Caki2 (cell line): Measurements from ENCODE around the gene POC1A. TPM values are rescaled to one million over a fixed set of nuclear protein-coding genes. Genes with fewer than 3 reads are reported as not detected.

Experiments
- DNase-seq: peaks from one replicate; pipeline ENCODE4 v3.0.0-alpha.2; 2015; ENCODE audit warnings: low read depth
- in situ Hi-C: cut with HindIII; loops from 2 replicates; pipeline ENCODE4 v1.10.0; 2016; ENCODE audit warnings: low sequenced_read_pairs, low pct_unique_long_range_greater_than_20kb, mixed read lengths
- total RNA-seq: library from RNA; depleted of rRNA; stranded (reverse); fragments of >200 nt; shearing (Covaris generic); gene quantifications from 2 replicates; pipeline ENCODE4 v1.2.3, GENCODE V29; 2014; ENCODE audit warnings: low replicate concordance; rRNA removed

Gene POC1A
- total RNA-seq = 20.8 and 32.1 TPM in 2 replicates

- DNase-seq = peak; percentile 94
- in situ Hi-C loops = no loop called here
Observed at GRCh38 chr3:52154135-52155094, at the start of gene POC1A. POC1A (minus strand) TSS chr3:52154423; CDS start chr3:52154372, 51 bp downstream.

GRCh38 chr3:52203701-52204100 is 49.5 kb upstream of the POC1A start:
- in situ Hi-C loops = no loop called here
- DNase-seq = no peak

DNA sequence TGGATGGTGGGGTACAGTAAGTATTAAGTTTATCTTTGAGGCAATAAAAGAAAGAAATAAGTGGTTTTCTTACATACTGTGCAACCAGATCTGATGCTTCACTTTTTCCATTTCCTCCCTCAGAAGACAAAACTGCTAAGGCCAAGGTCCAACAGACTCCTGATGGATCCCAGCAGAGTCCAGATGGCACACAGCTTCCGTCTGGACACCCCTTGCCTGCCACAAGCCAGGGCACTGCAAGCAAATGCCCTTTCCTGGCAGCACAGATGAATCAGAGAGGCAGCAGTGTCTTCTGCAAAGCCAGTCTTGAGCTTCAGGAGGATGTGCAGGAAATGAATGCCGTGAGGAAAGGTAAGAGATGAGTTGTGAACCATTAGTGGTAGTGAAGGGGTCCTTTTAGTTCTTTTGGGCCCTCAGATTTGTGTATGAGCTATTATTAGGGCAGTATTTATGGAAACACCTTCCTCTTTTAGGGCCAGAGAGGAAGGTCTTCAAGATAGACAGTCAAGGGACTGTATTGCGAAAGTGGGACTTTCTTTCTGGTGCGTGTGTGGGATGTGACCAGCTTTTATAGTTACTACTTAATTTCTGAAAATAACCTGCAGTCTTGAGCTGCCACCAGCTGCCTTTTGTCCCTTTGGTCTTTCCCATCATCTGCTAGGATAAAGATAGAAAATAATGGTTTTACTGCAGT is 48.3 kb upstream of the POC1A start:
- DNase-seq = no peak
- in situ Hi-C loops = no loop called here

DNA sequence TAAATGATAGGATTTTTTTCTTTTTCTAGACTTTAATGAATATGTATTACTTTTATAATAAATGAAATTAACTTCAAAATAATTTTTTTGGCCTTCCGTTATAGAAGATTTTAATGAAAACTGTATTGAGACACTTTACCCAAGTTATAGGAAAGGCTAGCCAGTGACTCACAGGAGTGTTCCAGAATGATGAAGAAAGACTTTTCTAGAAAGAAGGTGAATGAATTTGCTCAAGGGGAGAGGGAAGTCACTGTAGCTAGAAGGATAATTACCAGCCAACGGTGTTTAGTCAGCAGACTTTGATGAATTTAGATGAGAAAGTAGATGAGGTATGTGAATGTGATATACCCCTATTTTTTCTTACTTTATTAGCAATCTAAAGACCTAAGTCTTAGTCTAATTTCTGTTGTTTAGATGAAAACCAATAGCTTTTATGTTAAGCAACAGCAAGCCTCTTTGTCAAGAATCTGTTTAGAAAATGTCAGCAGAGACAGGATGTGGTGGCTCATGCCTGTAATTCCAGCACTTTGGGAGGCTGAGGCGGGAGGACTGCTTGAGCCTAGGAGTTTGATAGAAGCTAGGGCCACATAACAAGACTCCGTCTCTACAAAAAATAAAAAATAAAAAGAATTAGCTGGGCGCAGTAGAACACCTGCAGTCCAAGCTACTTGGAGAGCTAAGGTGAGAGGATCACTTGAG is 46.9 kb upstream of the POC1A start:
- DNase-seq = no peak
- in situ Hi-C loops = no loop called here

DNA sequence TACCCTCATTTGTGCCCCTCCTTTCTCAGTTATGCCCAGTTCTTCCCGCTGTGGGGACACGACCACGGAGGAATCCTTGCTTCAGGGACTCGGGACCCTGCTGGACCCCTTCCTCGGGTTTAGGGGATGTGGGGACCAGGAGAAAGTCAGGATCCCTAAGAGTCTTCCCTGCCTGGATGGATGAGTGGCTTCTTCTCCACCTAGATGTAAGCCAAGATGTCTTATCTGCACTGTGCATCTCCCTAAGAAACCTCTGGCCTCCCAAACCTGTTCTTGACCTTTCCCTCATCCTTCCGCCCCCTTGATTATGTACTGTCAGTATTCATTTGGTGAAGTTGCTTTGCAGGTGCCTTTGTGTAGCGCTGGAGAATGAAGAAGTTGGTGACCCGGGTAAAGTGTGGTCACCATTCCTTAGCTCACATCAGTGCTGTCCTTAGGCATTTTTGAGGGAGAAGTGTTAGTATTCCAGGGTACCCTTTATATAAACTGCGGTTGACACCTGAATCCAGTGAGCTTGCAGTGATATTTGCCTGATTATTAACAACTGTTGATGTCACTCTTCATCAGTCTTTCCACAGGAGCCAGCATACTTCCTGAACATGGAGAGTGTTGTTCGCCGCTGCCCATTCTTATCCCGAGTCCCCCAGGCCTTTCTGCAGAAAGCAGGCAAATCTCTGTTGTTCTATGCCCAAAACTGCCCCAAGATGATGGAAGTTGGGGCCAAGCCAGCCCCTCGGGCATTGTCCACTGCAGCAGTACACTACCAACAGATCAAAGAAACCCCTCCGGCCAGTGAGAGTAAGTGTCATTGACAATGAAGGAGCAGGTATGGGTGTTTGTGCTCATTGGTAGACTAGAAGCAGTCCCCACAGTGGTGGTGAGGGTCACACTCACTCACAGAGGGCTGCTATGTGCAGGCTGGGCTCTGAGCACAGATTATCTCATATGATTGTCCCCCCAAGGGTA is 44.7 kb upstream of the POC1A start:
- DNase-seq = no peak
- in situ Hi-C loops = no loop called here

GRCh38 chr3:52197842-52198625 is 43.8 kb upstream of the POC1A start, which contains the start of gene ALAS1:
ALAS1 (plus strand) TSS chr3:52198160; CDS start chr3:52199242, 1,082 bp downstream.
- peak; percentile 87 for DNase-seq

DNA sequence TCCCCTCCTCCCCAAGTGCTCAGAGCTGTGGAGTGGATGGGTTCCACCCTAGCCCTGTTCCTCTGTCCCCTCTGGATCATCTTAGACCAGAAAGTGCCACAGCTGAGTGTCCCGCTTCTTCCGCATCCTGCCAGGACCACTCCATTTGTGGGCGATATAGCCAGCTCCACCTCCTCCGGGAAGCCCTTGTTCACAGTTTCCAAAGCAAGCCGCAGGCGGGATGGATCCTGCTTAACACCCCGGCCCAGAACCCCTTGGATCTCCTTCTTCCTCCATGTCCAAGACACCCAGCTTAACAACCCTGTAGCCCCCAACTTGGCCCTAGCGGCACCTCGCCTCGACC is 43.2 kb upstream of the POC1A start:
- in situ Hi-C loops = no loop called here
- DNase-seq = no peak

More at GRCh38 chr3:52197842-52198625, 43.8 kb upstream of the POC1A start, which contains the start of gene ALAS1:
- in situ Hi-C loops = no loop called here

- peak; percentile 2 for DNase-seq
- in situ Hi-C loops = no loop called here
Observed at GRCh38 chr3:52196977-52197376, 42.8 kb upstream of the POC1A start.

DNA sequence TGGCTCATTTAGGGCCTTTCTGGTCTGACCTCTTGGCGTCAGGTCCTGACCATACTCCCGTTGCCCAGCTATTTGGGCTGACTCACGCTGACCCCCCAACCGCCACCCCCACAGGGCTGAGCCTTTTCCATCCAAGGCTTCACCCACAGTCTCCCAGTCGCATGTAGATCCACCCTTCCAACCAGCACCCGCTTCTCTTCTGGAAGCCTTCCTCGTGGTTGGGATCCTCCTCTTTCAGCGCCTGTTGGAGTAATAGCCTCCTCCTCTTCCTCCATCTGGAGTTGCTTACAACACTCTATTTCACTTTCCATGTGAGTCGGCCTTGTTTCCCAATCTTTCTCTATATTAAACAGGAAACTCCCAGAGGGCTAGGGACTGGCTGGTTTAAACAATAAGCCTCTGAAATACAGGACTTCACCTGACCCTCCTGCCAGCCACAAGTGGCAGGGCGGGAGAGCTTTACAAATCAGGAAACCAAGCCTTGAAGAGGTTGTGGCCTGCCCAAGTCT is 41.7 kb upstream of the POC1A start:
- in situ Hi-C loops = no loop called here
- no peak for DNase-seq

DNA sequence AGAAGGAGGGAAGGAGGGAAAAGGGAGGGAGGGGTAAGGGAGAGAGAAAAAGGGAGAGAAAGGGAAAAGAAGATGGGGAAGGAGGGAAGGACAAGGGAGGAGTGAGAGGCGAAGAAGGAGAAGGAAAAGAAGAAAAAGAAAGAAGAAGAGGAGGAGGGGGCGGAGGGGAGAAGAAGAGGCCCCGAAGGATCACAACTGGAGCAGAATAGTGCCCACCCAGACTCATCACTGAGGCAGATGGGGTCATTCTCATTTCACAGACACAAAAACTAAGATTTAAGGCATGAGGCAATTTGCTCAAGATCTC is 41.0 kb upstream of the POC1A start:
- in situ Hi-C loops = no loop called here
- no peak for DNase-seq

DNA sequence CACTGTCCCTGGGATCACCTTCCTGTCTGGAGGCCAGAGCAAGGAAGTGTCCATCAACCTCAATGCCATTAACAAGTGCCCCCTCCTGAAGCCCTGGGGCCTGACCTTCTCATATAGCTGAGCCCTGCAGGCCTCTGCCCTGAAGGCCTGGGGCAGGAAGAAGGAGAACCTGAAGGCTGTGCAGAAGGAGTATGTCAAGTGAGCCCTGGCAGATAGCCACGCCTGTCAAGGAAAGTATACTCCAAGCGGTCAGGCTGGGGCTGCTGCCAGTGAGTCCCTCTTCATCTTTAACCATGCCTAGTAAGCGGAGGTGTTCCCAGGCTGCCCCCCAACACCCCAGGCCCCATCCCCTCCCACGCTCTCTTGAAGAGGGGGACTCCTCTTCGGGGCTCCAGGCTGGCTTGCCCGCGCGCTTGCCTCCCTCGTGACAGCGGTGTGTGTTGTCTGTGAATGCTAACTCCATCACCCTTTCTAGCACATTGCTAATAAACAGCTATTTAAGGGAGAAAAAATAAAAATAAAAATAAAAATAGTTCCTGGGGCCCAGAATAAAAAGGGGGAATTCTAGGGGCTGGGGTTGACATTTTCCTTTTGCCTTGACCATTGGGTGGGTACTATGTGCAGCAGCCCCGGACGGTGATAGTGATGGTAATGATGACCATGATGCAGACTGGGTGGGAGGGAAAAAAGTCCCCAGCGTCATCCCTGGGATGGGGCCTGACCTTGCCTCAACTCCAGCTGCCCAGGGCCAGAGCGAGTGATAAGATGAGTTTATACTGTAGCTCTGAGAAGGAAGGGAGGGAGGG is 40.5 kb upstream of the POC1A start:
- no peak for DNase-seq
- in situ Hi-C loops = no loop called here

DNA sequence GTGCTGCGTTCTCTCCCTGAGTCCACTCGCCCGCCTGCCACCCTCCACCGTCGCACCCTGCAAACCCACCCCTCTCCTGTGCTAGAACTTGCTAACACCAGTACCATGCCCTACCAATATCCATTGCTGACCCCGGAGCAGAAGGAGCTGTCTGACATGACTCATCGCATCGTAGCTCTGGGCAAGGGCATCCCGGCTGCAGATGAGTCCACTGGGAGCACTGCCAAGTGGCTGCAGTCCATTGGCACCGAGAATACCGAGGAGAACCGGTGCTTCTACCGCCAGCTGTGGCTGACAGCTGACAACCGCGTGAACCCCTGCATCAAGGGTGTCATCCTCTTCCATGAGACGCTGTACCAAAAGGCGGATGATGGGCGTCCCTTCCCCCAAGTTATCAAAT is 38.8 kb upstream of the POC1A start:
- no peak for DNase-seq
- in situ Hi-C loops = no loop called here

DNA sequence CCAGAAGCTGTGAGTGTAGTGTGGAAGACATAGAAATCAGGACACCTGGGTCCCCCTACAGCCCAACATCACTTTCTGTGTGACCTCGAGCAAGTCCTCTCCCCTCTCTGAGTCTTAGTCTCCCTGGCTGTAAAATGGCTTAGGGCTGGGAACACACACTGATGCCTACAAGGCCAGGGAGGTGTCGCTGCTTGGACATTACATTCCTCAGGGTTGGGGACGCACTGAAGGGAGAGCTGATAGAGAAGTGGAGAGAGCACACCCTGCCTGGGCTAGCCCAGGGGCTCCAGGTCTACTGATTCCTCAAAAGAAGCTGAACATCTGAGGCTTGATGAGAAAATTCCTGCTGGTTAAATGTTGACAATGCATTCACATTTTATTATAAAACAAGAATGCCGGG is 37.4 kb upstream of the POC1A start:
- in situ Hi-C loops = no loop called here
- DNase-seq = no peak

DNA sequence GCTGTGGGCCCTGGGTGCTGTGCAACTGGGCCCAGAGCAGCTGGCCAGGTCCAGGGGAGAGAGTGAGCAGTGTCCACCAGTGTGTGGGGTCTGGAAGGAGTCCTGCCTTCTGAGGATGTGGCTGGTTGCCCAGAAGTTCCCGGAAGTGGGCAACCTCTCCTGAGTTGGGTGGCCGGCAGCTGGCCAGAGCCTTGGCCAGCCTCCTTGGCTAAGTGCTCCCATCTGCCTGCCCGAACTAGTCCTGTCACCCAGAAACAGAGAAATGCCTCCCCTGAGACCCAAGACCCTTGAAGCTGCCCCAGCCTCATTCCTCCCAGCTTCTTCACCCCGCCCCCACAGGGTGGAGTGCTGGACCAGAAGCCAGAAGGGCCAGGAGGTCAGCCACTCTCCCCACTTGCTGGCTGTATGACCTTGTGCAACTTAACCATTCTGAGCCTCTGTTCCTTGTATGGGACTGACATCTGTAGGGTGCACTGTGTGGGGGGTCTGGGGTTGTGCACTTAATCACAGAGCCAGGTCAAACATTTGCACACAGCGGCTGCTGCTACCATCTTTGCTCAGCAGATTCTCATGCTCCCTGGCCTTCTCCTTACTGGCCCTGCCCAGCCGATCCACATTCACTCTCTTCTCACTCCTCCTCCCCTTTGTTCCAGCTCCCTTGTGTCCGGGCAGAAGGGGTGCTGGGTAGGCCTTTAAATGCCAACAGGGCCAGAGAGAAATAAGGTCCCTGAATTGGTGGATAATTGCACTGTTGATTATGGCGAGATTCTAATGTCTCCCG is 36.3 kb upstream of the POC1A start:
- in situ Hi-C loops = no loop called here
- no peak for DNase-seq

DNA sequence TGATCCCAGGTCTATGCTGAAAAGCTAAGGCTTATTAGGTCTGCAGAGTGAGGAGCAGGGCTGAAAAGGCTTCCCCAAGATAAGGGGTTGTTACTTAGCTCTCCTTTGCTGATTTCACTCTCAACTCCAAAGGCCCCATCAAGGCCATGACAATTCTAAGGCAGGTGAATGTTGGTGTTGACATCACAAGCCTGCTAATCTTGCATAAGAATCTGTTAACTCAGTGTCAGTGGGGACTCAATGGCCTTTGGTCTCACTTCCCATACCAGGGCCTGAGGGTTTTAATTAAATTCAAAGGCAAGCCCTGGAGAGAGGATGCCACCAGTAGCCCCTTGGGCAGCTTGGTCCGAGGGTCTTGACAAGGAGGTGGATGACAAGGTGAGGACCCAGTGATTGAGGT is 34.3 kb upstream of the POC1A start:
- in situ Hi-C loops = no loop called here
- DNase-seq = no peak

DNA sequence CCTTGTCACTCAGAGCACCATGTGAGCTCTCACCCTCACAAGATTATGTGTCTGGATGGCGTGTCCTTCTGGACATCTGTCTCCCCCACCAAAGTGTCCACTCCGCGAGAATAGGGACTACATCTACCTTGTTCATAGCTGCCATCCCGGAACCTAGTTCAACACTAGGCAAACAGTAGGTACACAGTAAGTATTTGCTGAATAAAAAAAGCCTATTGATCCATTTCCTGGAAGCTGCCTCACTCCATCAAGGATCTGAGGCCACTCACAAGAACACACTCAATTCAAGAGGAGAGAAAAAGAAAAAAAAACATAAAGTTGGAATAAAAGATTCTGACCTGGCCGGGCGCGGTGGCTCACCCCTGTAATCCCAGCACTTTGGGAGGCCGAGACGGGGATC is 32.5 kb upstream of the POC1A start:
- no peak for DNase-seq
- in situ Hi-C loops = no loop called here
